Germinal center (tissue), 1 donor: ENCODE results near the gene ARMCX6.
"Not testable (repeated sequence)": the region's sequence is repeated elsewhere in the genome, so short reads cannot be mapped to it uniquely, and the experiment has no call there.

ENCODE experiments used
- DNase-seq: peaks from one replicate; pipeline ENCODE4 v3.0.0; 2012; ENCODE audit warnings: mixed read lengths, low spot score

The ARMCX6 gene

DNA sequence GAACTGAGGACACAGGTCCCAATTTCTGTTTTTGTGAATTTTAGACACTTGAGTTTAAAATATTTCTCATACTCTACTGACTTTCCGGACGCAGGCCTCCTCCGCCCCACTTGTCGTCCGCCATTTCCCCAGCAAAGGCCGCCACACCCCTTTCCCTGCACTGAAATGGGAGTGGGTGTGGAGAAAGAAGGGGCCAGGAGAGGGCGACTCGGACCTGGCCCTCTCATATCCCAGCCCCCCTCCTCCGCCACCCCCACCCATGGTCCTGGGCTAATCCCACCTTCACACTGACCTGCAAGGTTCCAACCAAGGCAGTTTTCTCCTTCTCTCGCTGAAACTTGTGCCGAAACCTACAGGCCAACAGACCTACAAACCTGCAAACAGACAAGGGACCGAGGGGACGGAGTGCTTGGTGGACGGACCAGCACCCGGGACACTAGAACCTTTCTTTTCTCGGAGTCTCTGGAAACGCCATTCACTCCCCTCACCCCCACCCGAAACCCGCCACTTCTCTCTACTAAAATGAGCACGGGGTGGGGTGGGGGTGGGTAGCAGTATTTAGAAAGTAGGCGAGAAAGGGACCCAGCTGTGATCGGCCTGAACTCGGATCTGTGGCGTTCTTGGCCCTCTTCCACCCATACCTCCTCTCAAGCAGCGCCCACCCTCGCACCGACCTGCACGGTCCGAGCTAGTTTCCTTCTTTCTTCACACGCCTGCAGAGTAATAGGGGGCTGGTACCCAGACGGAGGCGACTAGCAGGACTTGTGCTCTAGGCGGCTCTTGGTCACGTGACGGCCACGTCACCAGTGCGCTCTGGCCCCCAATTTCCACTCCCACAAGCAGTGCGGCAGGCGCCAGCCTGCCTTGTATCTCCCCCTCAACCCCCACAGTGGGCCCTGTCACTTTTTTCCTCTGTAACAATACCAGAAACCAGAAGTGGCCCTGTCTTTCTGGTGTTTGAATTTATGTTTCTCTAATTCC, at the start of gene ARMCX6:
TSS of gene ARMCX6 (minus strand) at position 790 of the 981 bp plus-strand sequence. CDS start 1,380 bp downstream, outside the sequence.
- DNase-seq: peak; percentile 73

DNA sequence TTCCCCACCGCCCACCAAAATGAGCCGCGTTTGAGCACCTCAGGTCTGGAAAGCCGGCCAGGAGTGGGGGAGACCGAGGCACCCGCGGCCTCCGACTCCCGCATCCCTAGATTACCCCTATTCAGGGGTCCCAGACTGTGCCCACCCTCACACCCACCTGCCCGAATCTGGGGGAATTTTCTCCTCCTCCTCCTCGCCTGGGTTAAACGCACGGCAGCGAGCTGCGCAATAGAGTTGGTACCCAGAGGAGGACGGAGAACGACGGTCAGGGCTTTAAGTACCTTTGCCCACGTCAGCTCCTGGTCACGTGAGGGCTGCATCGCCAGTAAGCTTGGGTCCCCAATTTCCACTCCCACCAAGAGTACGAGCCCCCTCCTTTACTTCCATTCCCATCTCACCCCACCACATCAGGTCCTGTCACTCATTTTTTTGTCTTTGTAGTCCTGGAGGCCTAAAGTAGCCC, 41.8 kb upstream of the ARMCX6 start, which contains the start of gene ARMCX2:
TSS of gene ARMCX2 (minus strand) at position 250 of the 463 bp plus-strand sequence. CDS start 2,262 bp downstream, outside the sequence.
- no peak for DNase-seq

DNA sequence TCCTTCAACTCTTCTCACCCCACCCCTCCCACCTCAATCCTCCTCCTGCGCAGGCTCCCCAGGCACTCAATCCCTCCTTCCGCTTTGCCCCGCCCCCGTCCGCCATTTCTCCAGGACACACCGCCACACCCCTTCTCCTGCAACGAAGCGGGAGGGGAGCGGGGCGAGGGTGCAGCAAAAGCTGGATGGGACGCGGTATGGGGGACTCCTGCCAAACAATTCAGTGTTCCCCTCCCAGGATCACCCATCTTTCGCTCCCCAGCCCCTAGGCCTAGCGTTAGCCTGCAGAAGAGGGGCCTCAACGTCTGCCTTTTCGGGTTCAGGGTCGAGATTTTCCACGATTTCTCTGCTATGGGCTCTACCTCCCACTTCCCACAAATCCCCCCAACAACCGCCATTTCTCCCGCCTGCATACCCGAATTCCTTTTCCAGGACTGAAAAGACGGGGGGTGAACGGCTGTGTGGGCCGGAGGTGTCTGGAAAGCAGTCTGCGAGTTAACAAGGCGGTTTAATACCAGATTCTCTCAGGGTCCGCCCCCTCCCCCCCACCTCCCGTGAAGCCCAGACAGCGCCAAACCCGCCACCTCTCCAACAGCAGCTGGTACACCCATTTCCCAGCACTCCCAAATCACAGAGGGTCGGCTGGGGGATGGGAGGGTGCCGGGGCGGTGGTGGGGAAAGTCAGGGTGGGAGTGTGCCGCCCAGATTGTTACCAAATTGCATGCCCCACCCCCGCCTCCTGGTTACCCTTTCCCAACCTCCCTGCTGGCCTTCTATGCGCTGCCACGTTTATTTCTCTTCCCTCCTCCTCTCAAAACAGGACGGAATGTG, 41.1 kb upstream of the ARMCX6 start:
- DNase-seq: peak; percentile 64

DNA sequence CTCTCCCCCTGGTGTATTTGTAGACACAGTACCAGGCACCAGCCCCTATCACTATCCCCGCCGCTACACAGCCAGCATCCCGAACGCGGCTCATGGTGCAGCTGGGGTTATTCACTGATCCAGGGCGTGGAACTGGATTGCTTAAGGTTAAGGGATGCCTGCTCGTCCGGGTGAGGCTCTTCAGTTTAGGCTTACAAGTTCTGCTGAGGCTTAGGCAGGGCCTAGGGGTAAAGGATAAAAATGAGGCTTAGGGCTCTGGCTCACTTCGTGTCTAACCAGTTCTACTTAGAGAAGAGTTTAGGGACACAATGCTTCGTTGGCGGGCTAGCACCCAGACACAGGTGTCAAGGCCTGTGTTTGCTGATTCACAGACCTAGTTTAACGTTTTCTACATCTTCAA, 39.7 kb upstream of the ARMCX6 start:
- no peak for DNase-seq

DNA sequence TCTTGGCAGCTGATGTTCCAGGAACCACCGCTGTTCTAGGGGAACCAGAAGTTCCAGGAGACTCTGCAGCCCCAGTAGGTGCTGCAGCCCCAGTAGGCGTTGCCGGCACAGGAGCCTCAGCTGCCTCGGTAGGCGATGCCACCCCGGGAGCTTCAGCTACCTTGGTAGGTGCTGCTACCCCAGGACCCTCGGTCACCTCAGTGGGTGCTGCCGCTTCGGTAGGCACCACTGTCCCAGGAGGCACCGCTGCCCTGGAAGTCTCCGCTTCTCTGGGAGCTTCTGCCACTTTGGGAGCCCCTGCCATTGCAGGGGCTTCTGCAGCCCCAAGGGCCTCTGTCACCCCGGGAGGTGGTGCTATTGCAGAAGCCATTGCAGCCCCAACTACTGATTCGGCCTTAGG, 39.0 kb upstream of the ARMCX6 start:
- no peak for DNase-seq

DNA sequence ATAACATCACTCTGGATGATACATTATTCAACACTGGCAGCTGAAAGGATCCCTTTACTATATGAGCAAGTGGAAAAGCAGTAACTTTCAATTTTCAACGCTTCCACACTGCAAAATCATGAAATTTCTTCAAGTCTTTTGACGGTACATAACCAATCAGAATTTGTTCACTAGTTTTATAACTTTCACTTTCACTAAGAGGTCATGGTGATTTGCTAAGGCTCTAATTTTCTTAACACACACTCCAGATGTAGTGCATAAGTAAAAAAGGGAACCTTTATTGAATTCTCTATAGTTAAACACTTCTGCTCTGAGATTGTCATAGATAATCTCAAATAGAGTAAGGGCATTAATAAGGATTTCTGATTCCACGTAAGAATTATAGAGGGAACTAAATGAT, 37.7 kb upstream of the ARMCX6 start:
- no peak for DNase-seq

DNA sequence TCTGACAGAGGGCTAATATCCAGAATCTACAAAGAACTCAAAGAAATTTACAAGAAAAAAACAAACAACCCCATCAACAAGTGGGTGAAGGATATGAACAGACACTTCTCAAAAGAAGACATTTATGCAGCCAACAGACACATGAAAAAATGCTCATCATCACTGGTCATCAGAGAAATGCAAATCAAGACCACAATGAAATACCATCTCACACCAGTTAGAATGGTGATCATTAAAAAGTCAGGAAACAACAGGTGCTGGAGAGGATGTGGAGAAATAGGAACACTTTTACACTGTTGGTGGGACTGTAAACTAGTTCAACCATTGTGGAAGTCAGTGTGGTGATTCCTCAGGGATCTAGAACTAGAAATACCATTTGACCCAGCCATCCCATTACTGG, 29.9 kb upstream of the ARMCX6 start:
- DNase-seq: not testable (repeated sequence)

DNA sequence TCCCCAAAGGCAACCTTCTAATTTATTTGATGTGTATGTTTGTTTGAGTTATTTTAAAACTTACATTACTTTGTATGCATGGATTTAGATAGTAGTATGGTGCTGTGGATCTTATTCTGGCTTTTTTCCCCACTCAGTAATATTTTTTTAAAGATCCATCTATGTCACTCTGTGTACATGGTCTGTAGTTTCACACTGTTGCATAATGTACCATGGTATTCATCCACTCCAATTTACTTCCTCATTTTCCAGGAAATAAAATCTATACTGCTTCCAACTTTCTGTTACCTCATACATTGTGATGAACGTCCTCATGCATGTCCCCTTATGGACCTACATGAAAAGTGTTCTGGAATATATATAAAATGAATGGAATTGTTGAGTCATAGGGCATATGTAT, 24.3 kb upstream of the ARMCX6 start:
- DNase-seq: no peak

DNA sequence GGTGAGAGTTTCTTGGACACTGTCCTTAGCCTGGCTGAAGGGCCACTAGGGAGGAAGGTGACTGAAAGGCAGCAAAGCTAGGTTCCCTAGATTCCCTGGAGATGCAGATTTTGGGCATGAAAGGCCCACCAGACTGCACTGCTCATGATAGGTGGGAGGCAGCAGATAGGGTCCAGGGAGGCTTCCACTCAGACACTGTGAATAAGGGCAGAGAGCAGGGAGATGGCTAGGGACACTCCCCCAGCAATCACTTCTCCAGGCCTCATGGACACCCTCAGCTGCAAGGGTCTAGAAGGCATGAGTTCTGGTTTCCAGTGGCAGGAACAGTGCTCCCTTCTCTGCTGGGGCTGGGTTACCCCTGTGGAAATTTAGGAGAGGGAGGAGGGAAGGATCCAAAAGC, 21.8 kb upstream of the ARMCX6 start:
- DNase-seq: no peak

DNA sequence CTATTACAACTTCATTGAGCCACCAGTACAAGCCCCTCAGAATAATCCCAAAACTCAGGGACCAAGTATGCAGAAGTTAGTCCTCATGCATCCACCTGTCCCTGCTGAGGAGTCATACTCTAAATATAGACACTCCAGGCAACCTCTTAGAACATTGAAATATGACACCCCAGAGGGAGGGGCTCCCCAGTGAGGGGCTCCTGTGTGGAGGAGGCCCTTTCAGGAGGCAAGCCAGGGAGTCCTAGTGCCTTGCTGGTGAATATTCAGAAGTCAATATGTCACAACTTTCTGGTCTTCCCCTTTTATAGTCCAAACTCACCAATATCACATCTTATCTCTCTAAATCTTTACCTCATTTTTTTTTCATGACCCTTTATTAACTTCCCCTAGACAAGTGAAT, 1.6 kb upstream of the ARMCX6 start:
- no peak for DNase-seq

DNA sequence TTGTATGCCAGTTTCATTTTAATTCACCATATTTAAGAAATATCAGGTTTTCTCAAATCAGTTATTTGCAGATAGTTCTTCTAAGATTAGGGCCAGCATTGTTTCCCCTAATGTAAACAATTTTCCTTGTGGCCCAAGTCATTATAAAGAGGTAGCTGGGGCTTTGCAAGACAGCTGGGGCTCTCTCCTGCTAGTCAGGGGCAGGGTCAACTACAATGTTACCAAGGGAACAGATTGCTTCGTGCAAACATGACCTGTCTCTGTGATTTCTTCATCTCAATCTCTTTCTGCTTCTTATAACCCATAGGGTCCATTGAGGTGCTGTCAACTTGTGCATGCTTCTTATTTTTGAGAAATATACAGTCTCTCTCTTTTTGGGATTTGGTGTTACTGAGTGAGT, 12.1 kb downstream of the ARMCX6 start:
- DNase-seq: no peak

DNA sequence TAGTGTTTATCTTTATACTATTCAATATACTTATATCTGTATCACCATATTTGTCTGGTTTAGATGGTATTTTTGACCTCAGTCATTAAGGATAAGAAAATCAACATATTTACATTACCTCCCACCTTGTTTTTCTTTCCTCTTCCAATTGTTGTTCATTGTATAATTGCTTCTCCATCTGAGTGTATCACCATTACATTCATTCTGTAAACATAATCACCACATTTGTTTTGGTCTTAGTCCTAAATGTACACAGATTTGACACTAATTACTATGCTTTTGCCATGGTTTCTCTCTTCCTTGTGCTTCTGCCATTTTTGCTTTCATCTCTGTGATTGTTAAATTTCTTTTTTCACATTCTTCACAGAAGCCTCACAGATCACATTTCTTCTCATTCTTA, 12.7 kb downstream of the ARMCX6 start:
- no peak for DNase-seq

DNA sequence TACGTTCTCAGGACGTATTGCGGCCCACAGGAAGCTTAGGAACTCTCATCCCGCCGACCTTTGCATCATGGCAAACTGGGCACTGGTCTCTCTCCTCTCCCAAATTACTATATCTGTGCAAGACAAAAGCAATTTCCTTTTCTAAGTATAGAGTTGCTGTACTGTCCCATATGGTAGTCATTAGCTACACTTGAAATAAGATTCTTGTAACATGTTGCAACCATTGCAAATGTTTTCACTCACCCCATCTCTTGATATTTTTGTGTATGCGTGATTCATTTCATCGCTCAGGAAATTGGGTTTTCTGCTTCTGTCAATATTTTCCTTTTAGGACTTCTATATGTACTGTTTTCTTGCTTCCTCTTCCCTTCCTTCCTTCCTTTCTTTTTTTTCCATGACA, 15.7 kb downstream of the ARMCX6 start:
- DNase-seq: no peak

DNA sequence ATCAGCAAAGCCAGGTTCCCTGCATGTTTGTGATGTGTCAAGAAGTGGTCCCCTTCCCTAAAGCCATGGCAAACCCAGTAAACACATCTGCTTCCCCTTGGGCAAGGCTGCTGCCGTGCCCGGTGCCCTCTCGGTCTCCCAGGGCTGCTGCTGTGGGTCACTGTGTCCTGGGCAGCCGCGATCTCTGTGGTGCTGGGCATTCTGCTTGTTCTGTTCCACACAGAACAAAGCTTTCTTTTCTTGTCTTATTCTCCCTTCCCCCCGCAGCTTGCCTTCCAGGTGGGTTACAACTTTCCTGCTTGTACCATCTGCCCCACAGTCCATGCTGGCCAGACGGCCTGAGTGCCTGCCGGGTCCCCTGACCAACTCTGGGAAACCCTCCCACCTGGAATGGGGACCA, 18.2 kb downstream of the ARMCX6 start:
- DNase-seq: not testable (repeated sequence)

DNA sequence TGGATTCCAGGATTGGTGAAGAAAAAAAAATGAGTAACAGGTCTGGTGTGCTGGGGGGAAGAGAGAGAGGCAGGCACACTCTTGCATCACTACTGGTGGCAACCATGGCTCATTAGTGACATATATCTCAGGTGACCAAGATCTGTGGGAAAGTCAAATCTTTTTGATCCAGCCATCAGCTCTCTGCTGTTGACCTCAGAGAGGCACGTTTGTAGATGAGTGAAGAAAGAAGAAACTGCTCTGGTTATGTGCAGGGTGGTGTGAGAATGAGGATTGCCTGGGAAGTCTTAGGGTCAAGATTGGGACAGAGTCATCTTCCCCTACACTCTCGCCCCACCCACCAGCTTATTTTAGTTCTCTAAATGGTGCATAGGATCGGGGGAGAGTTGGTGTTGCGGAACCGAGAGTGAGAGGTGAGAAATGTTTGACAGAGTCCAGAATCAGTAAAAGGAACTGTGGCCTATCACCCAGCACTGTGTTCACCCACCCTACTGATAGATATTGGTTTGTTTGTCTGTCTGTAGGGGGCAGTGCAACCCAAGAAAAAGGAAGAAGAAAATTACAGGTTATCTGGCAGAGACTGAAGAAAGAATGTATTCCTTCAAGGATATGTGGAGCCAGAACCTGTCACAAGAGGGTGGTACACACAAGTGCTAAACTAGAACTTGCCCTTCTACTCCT, 21.9 kb downstream of the ARMCX6 start:
- DNase-seq: peak; percentile 24
